NCI-H82 treated with DMSO at 0.1 percent for 48 hours (cell line): ENCODE results near the gene ZAP70.

Source experiments
- DNase-seq: peaks from one replicate; lab custom pipeline; 2025; ENCODE audit not compliant: unreplicated experiment; lab: John Stamatoyannopoulos, UW

Gene ZAP70

GRCh38 chr2:97732436-97733340, 19.3 kb downstream of the ZAP70 start:
- DNase-seq, result no peak

- no peak for DNase-seq
Measured at GRCh38 chr2:97733341-97734035, 20.1 kb downstream of the ZAP70 start.

- no peak for DNase-seq
Measured at GRCh38 chr2:97734061-97735051, 21.0 kb downstream of the ZAP70 start.

GRCh38 chr2:97735161-97735561, 21.8 kb downstream of the ZAP70 start:
- DNase-seq, result no peak

- DNase-seq, result no peak
Measured at GRCh38 chr2:97736185-97736584, 22.8 kb downstream of the ZAP70 start.

- DNase-seq, result no peak
Measured at GRCh38 chr2:97736608-97737330, 23.4 kb downstream of the ZAP70 start.

GRCh38 chr2:97737421-97738178, 24.2 kb downstream of the ZAP70 start:
- no peak for DNase-seq

GRCh38 chr2:97738179-97739019, 25.0 kb downstream of the ZAP70 start:
- no peak for DNase-seq

- no peak for DNase-seq
Measured at GRCh38 chr2:97739020-97739892, 25.9 kb downstream of the ZAP70 start.

GRCh38 chr2:97739893-97740245, 26.5 kb downstream of the ZAP70 start:
- no peak for DNase-seq

GRCh38 chr2:97740590-97741182, 27.3 kb downstream of the ZAP70 start:
- no peak for DNase-seq

- no peak for DNase-seq
Measured at GRCh38 chr2:97741251-97741650, 27.9 kb downstream of the ZAP70 start.

GRCh38 chr2:97741686-97742085, 28.3 kb downstream of the ZAP70 start:
- DNase-seq, result no peak

- no peak for DNase-seq
Measured at GRCh38 chr2:97742381-97742847, 29.0 kb downstream of the ZAP70 start.

GRCh38 chr2:97743913-97744312, 30.5 kb downstream of the ZAP70 start:
- no peak for DNase-seq

GRCh38 chr2:97745474-97746174, 32.2 kb downstream of the ZAP70 start:
- no peak for DNase-seq

- no peak for DNase-seq
Measured at GRCh38 chr2:97747285-97747684, 33.9 kb downstream of the ZAP70 start.
